Measurements from ENCODE around the gene CCDC152.
"Not testable (repeated sequence)": the region's sequence is repeated elsewhere in the genome, so short reads cannot be mapped to it uniquely, and the experiment has no call there.

CCDC152 gene

DNA sequence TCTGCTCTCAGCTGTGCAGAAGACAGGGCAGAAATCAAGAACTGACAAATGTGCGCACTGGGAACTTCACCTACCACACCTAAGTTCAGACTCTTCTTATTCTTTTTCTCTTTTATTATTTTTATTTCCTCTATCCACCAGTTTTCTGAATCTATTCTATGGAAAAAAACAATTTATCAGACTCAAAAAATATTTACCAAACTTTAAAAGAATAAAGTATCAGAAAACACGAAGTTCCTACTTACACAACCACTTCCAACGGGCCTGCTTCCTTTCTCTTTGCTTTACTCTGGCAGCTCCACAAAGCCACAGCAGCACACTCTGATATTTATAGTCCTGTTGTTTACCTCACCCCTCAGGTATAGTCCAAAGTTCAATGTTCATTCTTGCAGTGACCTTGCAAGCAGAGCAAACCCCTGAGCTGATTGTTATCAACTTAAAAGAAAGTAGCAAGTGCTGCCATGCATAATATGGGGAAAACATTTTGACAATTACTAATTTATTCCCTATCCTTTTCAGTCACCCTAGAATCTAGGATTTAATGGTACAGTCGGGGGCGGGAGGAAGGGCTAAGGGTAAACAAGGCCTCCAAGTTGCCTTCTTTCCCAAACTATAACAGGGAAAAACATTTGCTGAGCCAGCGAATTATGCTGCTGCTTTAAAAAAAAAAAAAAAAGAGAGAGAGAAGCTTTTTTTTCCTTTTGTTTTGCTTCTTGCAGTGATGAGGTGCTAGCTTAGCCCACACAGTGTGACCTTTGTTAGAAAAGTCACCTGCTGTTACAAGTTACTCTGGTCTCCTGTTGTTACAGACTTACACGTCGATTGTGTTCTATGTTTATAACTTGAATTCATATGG, 55.2 kb downstream of the CCDC152 start, which contains the start of gene SELENOP:
Gene SELENOP, minus strand, starts transcription at position 302 of the 856 bp plus-strand sequence. CDS start 3,539 bp downstream, outside the sequence.
- H3K4me3 ChIP-seq (replicated peaks; ENCODE audit: low read depth, low read length): no peak within 1 kb of the TSS
- no peak for DNase-seq (ENCODE audit: extremely low read depth, low read depth)
- TF ChIP-seq, protein P1, sequence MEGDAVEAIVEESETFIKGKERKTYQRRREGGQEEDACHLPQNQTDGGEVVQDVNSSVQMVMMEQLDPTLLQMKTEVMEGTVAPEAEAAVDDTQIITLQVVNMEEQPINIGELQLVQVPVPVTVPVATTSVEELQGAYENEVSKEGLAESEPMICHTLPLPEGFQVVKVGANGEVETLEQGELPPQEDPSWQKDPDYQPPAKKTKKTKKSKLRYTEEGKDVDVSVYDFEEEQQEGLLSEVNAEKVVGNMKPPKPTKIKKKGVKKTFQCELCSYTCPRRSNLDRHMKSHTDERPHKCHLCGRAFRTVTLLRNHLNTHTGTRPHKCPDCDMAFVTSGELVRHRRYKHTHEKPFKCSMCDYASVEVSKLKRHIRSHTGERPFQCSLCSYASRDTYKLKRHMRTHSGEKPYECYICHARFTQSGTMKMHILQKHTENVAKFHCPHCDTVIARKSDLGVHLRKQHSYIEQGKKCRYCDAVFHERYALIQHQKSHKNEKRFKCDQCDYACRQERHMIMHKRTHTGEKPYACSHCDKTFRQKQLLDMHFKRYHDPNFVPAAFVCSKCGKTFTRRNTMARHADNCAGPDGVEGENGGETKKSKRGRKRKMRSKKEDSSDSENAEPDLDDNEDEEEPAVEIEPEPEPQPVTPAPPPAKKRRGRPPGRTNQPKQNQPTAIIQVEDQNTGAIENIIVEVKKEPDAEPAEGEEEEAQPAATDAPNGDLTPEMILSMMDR (IDR thresholded peaks at IDR 0.05; ENCODE audit: low read depth, low read length, missing control alignments): no peak

DNA sequence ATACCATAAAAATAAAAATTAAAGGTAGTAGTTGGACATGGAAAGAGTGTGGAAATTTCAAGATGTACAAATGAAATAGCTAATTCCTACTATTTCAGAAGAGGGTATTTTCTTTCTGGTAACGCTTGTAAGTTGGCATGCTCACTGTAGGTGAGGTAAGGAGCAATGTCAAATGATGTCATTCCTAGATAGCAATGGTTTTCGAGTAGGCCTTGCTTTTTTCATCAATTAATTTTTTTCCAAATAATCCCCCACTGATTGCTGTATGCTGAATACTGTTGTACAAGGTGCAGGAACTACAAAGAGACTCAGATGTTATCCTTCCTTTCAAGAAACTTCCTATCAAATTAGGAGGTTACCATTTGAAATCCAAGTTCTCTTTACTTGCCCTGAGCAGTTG, 56.0 kb downstream of the CCDC152 start:
- TF ChIP-seq, protein P1 (IDR thresholded peaks at IDR 0.05; ENCODE audit: low read depth, low read length, missing control alignments): no peak
- no peak for DNase-seq (ENCODE audit: extremely low read depth, low read depth)
- no peak overlapping the region for H3K4me3 ChIP-seq (replicated peaks; ENCODE audit: low read depth, low read length)

DNA sequence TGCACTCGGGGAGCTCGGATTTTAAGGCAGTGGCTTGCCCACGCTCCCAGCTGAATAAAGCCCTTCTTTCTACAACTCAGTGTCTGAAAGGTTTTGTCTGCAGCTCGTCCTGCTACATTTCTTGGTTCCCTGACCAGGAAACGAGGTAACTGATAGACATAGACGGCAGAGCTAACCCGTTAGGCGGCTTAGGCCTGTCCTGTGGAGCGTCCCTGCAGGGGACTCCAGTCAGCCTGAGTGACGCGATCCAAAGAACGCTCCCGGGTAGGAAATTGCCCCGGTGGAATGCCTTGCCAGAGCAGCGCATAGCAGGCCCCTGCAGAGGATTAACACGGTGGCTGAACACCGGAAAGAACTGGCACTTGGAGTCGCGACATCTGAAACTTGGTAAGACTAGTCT, 56.9 kb downstream of the CCDC152 start:
- H3K4me3 ChIP-seq (replicated peaks; ENCODE audit: low read depth, low read length): no peak overlapping the region
- DNase-seq (ENCODE audit: extremely low read depth, low read depth): no peak
- TF ChIP-seq, protein P1 (IDR thresholded peaks at IDR 0.05; ENCODE audit: low read depth, low read length, missing control alignments): no peak

DNA sequence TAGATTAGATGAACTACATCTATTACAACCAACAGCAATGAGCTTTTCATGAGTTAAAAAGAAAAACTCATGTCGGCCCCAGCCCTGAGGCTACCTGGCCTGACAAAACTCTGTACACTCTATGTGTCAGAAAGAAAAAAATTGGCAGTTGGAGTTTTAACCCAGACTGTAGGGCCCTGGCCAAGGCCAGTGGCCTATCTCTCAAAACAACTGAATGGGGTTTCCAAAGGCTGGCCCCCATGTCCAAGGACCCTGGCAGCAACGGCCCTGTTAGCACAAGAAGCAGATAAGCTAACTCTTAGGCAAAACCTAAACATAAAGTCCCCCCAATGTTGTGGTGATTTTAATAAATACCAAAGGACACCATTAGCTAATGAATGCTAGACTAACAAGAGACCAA, 59.9 kb downstream of the CCDC152 start:
- not testable (repeated sequence) for DNase-seq (ENCODE audit: extremely low read depth, low read depth); H3K4me3 ChIP-seq (replicated peaks; ENCODE audit: low read depth, low read length)

GRCh38 chr5:42819745-42820144, 63.1 kb downstream of the CCDC152 start:
- no peak overlapping the region for H3K4me3 ChIP-seq (replicated peaks; ENCODE audit: low read depth, low read length)
- TF ChIP-seq, protein P1 (IDR thresholded peaks at IDR 0.05; ENCODE audit: low read depth, low read length, missing control alignments): no peak
- no peak for DNase-seq (ENCODE audit: extremely low read depth, low read depth)

- TF ChIP-seq, protein P1 (IDR thresholded peaks at IDR 0.05; ENCODE audit: low read depth, low read length, missing control alignments): no peak
- H3K4me3 ChIP-seq (replicated peaks; ENCODE audit: low read depth, low read length): no peak overlapping the region
- DNase-seq (ENCODE audit: extremely low read depth, low read depth): no peak
Observed at GRCh38 chr5:42822548-42822947, 65.9 kb downstream of the CCDC152 start.

DNA sequence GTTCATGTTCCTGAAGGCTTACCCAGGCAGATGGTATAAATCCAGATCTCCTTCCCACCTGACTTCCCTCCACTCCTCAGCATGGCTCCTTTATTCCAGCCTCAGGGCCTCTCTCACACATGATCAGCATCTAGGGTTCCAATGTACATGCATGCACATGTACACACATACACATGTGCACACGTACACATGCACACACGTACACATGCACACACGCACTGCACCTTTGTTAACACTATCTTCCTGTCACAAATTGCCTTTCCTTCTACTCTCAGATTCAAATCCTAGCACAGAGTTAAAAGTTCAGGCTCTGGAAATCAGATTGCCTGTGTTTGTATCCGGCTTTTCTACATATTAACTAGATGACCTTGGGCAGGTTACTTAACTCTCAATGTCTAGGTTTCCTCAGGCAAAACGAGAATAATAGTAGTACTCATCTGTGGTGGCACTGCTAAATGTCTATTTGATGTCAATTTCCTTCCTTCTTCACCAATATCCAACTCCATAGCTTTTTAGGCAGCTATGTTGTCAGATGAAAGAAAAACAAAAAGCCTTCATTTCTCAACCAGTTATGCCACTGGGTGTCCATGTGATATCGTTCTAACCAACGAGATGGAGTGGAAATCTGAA, 67.8 kb downstream of the CCDC152 start:
- no peak for DNase-seq (ENCODE audit: extremely low read depth, low read depth)
- no peak overlapping the region for H3K4me3 ChIP-seq (replicated peaks; ENCODE audit: low read depth, low read length)
- TF ChIP-seq, protein P1 (IDR thresholded peaks at IDR 0.05; ENCODE audit: low read depth, low read length, missing control alignments): no peak

Measured in HFF-Myc (cell line).